SHP77 treated with DMSO at 0.1 percent for 48 hours (cell line): ENCODE results near the gene SRRM3.
A peak's percentile ranks its signal among the peaks of the same experiment; 100 is the strongest.
"Not testable (repeated sequence)": the region's sequence is repeated elsewhere in the genome, so short reads cannot be mapped to it uniquely, and the experiment has no call there.

ENCODE experiments used
- DNase-seq: peaks from one replicate; lab custom pipeline; 2025; lab: John Stamatoyannopoulos, UW

SRRM3 gene

GRCh38 chr7:76262683-76263402 is 61.1 kb downstream of the SRRM3 start:
- DNase-seq = peak; percentile 7

DNA sequence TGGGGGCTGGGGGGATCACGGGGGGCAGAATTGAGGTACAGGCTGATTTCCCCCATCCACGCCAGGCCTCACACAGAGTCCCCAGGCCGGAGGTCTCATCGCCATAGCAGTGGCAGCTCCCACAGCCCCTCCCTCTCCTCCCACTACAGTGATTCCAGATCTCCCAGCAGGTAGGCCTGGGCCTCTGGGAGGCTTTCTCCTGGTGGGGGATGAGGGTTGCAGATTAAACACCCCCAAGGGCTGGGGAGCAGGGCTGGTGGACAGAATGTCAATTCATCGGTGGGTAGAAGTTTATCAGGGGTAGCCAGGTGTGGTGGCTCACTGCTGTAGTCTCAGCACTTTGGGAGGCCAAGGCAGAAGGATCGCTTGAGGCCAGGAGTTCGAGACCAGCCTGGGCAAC is 63.6 kb downstream of the SRRM3 start:
- no peak for DNase-seq

- DNase-seq = no peak
Measured at GRCh38 chr7:76267107-76267893, 65.6 kb downstream of the SRRM3 start.

DNA sequence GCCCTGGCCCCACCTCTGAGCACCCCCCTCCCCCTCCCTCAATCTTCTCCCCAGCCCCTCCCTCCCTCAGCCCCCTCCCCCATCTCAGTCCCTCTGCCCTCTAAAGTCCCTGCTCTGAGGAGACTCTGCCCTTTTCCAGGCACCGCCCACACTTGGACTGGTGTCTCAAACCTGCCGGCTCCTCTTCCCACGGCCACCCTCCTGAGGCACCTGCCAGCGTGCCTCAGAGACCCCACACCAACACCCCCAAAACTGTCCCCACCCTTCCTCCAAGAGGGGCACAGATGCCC is 66.1 kb downstream of the SRRM3 start:
- no peak for DNase-seq

GRCh38 chr7:76268376-76268775 is 66.7 kb downstream of the SRRM3 start:
- DNase-seq = no peak

DNA sequence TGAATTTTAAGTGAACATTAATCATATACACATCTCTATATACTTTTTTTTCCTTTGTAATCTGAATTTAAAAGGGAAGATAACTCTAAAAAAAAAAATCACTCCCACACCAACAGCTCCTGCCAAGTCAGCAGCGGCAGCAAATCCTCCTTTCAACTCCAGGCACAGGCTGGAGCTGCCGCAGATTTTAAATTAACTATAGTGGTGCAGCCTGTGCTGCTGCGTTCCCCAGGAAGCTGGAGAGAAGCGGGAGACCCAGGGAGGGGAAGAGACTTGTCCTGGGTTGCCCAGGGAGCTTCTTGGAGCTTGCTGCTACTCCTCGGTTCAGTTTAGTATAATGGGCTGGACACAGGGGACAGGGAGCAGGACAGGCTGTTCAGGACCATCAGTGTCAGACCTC is 68.2 kb downstream of the SRRM3 start:
- DNase-seq = no peak

- DNase-seq = not testable (repeated sequence)
Measured at GRCh38 chr7:76271384-76271783, 69.7 kb downstream of the SRRM3 start.

DNA sequence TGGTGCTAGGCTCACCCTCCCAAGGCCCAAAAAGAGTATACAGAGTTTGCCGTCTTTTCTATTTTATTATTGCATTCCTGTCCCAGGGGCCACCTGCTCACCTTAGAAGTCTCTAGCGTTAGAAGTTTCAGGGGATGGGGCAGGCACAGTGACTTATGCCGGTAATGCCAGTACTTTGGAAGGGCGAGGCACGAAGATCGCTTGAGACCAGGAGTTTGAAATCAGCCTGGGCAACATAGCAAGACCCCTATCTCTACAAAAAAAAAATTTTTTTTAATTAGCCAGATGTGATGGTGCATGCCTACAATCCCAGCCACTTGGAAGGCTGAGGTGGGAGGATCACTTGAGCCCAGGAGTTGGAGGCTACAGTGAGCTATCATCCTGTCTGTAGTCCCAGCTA is 70.4 kb downstream of the SRRM3 start:
- no peak for DNase-seq

- no peak for DNase-seq
Measured at GRCh38 chr7:76272851-76273497, 71.3 kb downstream of the SRRM3 start.

GRCh38 chr7:76273503-76273902 is 71.8 kb downstream of the SRRM3 start:
- DNase-seq = no peak

- no peak for DNase-seq
Measured at GRCh38 chr7:76278540-76278939, 76.8 kb downstream of the SRRM3 start.

DNA sequence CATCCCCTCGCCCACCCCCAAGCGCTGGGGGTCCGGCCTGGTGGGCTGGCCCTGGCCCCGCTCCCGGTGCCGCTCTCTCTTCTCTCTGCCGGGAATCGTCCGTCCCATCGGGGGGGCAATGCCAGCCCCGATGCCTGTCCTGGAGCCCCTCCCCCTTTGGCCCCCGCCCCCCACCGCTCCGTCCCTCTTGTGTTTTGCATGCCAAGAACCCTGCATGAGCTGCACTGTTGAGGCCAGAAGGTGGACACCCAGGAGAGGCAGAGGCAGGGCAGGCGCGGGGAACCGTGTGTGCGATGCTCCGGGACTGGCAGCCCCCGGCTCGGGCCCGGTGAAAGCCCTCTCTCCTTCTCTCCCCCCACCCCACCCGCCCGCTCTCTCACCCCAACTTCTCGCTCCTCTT is 78.7 kb downstream of the SRRM3 start:
- no peak for DNase-seq

- no peak for DNase-seq
Measured at GRCh38 chr7:76281006-76281705, 79.5 kb downstream of the SRRM3 start.

- DNase-seq = no peak
Measured at GRCh38 chr7:76281706-76282343, 80.1 kb downstream of the SRRM3 start.

DNA sequence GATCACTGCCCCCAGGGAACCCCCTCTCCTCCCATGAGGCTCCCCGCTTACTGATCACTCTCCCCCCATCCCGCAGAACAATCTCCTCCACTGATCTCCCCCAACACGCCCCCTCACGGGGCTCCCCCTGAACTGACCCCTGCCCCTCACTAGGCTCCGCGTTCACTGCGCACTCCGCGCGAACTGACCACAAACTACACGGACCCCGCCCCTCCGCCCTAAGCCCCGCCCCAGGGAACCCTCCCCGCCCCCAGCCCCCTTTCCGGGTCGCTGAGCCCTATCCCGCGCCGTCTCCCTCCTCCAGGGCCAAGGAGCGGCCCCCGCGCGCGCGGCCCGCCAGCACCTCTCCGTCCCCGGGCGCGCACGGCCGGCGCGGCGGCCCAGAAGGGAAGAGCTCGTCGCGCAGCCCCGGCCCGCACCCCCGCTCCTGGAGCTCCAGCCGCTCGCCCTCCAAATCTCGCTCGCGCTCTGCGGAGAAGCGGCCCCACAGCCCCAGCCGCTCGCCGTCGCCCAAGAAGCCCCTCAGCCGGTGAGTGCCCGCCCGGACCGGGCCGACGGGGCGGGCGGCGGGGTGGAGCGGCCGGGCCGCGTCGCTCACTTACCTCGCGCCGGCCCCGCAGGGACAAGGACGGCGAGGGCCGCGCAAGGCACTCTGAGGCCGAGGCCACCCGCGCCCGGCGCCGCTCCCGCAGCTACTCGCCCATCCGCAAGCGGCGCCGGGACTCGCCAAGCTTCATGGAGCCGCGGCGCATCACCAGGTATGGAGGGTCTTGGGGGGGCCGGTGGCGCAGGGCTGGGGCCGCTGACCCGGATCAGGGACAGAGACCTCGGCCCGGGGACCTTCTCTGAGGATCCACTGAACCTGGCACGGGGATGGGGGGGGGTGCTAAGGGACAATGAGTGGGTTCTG is 80.9 kb downstream of the SRRM3 start:
- DNase-seq = no peak

GRCh38 chr7:76283254-76284159 is 81.8 kb downstream of the SRRM3 start:
- DNase-seq = no peak

GRCh38 chr7:76285604-76286374 is 84.1 kb downstream of the SRRM3 start:
- no peak for DNase-seq

DNA sequence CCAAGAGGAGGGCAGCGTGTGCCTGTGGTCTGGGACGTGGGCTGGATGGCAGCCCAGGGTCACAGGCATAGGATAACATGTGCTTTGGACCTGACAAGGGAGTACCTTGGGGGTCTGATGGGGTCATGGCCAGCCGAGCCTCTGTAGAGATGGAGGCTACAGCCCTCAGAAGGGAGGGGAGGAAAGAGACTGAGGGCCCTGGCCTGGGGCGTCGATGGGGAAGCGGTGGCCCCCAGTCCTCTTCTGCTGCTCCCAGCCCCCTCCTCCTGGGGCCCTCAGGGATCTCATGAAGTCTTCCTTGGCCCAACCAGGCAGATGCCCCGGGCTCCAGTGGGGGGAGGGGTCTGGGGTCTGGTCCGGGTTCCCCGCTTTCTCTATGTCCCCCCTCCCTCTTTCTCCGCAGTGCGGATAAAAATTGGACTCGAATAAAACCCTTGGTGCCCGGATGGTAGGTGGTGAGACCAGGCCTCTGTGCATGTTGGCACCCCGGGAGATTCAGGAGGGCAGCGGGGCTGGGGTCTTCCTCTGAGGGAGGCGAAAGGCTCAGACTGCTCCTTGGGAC is 85.2 kb downstream of the SRRM3 start:
- no peak for DNase-seq

DNA sequence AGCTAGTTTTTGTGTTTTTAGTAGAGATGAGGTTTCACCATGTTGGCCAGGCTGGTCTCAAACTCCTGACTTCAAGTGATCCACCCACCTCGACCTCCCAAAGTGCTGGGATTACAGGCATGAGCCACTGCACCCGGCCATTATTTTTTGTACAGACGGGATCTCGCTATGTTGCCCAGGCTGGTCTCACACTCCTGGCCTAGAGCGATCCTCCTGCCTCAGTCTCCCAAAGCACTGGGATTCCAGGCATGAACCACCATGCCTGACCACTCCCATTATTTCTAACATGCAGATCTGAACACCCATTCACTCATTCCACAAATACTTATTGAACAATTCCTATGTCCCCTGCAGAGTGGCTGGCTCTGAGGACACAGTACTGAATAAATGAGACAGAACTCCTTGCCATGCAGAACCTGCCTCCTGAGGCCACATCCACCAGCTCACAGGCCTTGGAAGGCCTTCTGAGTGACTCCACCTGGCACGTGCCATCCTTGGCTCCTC is 89.2 kb downstream of the SRRM3 start:
- not testable (repeated sequence) for DNase-seq
